Testis (tissue), 2 donors: ENCODE measurements around the gene PSMF1.

Experiments used
- POLR2A ChIP-seq: fragments of 450-650 bp; IDR thresholded peaks from one replicate; pipeline ENCODE4 v1.6.1; 2017; ENCODE audit warnings: antibody characterized with exemption, mild to moderate bottlenecking, moderate library complexity
- TF ChIP-seq, protein P1 (sequence below), 3 experiments: fragments of 450-650 bp in 2 of 3; fragments of 200-600 bp in 1 of 3; sonication (generic) in 1 of 3; IDR thresholded peaks; one replicate each; pipeline ENCODE4 v1.5.1; 2016 to 2019; ENCODE audit warnings: antibody characterized with exemption in 3 of 3, mild to moderate bottlenecking in 2 of 3, moderate library complexity in 1 of 3

DNA sequence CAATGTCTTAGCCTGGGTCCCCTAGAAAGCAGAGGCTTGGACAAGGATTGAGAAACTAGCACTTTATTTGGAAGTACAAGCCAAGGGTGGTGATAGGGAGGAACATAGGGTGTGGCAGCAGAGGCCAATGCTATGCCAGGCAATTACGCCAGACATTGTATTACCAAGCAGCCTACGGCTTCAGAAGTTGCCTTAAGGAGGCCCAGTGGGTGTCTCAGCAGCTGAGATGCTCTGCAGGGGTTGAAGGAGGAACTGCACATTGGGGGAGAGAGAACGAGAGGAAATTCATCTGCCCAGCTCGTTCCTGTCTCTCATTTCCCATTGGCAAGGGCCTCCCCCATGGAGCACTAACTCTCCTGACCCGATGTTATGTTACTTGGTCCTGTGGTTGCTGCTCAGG lies 85.7 kb downstream of the PSMF1 start:
- no peak for TF ChIP-seq POLR2A
- TF ChIP-seq, protein P1, sequence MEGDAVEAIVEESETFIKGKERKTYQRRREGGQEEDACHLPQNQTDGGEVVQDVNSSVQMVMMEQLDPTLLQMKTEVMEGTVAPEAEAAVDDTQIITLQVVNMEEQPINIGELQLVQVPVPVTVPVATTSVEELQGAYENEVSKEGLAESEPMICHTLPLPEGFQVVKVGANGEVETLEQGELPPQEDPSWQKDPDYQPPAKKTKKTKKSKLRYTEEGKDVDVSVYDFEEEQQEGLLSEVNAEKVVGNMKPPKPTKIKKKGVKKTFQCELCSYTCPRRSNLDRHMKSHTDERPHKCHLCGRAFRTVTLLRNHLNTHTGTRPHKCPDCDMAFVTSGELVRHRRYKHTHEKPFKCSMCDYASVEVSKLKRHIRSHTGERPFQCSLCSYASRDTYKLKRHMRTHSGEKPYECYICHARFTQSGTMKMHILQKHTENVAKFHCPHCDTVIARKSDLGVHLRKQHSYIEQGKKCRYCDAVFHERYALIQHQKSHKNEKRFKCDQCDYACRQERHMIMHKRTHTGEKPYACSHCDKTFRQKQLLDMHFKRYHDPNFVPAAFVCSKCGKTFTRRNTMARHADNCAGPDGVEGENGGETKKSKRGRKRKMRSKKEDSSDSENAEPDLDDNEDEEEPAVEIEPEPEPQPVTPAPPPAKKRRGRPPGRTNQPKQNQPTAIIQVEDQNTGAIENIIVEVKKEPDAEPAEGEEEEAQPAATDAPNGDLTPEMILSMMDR (IDR thresholded peaks at IDR 0.05): no peak
